ENCODE measurements around the gene CMTM4.
"Not testable (repeated sequence)": the region's sequence is repeated elsewhere in the genome, so short reads cannot be mapped to it uniquely, and the experiment has no call there.

CMTM4 gene

DNA sequence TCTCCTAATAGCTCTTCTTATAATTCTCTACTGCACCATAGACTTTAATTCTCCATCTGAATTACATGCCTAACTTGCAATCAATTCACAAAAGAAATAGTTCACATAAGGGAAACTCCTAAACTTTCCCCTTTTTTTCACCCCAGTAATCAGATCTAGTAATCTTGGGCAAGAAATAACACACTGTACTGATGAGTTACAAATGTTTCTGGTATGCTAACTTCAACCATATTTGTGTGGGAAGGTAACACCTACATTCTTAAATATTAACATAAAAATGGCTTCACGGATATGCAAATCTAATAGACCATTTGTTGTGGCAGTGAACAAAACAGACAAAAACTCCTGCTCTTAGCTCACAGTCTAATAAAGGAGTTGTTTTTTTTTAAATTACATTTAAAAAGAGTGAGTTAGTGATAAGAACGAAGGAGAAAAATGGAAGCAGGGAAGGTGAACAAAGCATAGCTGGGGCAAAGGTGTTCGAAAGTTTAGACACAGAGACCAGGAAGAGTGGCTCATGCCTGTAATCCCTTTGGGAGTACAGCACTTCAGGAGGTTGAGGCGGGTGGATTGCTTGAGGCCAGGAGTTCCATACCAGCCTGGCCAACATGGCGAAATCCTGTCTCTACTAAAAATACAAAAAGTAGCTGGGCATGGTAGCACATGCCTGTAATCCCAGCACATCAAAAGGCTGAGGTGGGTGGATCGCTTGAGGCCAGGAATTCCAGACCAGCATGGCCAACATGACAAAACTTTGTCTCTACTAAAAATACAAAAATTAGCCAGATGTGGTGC, 57.3 kb downstream of the CMTM4 start:
- DNase-seq: no peak

DNA sequence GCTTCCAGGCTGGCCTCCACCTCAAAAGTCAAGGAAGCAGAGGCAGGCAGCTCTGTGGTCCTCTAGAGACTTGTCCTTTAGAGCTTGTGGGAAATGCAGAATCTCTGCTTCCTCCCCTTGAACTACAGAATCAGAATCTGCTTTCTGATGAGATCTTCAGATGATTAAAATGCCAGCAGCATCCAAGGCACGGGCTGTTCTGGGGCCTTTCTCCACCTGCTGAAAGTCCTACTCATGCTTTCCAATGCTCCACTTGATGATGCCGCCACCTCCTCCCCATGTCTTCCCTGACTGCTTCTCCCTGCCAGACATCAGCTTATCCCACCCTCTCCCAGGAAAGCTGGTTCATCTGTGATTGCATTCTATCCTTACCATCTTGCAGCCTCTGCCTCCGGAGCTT, 58.7 kb downstream of the CMTM4 start:
- no peak for DNase-seq

GRCh38 chr16:66636199-66636598, 60.3 kb downstream of the CMTM4 start:
- no peak for DNase-seq

DNA sequence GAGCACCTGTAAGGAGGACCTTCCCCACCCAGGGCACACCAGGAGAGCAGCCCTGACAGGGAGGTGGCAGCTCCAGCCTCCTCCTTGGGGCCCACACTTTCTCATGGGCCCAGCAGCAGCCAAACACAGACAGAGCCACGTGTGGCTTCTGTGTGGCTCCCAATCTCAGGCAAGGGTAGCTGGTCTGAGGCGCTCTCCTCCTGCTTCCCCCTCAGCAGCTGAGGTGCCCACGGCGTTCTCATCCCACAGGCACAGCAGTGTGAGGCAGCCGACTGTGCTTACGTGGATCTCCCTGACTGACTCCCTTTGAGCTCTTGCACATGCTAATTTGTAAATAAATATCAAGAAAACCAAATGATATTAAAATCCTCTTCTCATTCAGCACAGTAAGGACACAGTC, 61.1 kb downstream of the CMTM4 start:
- no peak for DNase-seq

DNA sequence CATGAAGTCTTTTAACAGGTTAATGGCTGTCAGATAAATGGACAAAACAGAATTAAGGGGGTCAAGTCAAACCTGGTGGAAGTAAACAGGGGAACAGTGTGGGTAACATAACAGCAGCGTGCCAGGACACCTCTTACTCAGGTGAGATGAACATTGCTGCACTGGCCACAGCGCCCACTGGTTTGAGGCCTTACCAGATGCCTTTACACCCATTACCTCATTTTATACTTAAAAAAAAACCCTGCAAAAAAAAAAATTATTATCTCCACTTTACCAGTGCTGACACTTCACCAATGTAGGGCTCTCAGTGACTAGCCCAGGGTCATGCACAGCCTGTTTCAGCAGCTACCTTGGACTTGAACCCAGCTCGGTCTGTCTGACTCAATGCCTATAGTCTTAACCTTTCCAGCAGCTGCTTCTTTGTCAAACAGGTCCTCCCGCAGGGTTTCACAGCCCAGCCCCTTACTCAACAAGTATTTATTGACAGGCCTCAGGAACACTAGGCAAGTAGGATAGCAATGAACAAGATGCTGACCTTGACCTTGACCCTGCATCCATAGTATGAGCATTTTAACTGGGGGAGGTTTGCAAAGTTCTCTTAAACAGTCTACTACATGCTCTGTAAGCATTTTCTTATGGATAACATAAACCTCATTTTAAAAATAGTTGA, 61.9 kb downstream of the CMTM4 start:
- DNase-seq: no peak

- DNase-seq: not testable (repeated sequence)
These were observed 65.0 kb downstream of the CMTM4 start for GRCh38 chr16:66631558-66631957.

- DNase-seq: not testable (repeated sequence)
These were observed 65.8 kb downstream of the CMTM4 start for GRCh38 chr16:66630561-66631260.

GRCh38 chr16:66629856-66630255, 66.7 kb downstream of the CMTM4 start:
- no peak for DNase-seq

DNA sequence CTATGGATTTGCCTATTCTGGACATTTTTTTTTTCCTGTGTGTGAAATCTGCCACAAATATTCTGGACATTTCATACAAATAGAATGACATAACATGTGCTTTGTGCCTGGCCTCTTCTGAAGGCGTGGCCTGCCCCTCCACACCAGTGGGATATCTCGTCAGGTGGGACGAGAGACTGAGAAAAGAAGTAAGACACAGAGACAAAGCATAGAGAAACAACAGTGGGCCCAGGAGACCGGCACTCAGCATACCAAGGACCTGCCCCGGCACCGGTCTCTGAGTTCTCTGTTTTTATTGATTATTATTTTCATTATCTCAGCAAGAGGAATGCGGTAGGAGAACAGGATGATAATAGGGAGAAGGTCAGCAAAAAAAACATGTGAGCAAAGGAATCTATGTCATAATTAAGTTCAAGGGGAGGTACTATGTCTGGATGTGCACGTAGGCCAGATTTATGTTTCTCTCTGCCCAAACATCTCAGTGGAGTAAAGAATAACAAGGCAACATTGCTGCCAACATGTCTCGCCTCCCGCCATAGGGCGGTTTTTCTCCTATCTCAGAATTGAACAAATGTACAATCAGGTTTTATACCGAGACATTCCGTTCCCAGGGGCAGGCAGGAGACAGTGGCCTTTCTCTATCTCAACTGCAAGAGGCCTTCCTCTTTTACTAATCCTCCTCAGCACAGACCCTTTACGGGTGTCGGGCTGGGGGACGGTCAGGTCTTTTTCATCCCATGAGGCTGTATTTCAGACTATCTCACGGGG, 68.7 kb downstream of the CMTM4 start:
- DNase-seq: not testable (repeated sequence)

DNA sequence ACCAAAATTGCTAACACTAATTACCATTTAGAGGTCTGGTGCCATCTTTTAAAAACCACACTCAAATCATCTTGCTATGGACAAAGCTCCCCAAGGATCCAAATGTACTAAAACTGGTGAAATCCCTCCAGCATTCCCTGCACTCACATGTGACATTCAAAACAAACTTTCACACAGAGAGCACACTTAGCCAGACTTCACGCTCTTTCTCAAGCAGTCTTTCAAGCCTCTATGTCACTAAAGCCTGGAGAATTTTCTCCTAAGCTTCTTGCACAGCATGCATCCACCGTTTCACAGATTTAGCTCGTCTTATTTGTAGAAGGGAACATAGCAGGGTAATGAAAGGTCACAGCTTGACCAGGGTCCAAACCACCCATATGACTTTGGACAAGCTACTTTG, 72.8 kb downstream of the CMTM4 start:
- no peak for DNase-seq

DNA sequence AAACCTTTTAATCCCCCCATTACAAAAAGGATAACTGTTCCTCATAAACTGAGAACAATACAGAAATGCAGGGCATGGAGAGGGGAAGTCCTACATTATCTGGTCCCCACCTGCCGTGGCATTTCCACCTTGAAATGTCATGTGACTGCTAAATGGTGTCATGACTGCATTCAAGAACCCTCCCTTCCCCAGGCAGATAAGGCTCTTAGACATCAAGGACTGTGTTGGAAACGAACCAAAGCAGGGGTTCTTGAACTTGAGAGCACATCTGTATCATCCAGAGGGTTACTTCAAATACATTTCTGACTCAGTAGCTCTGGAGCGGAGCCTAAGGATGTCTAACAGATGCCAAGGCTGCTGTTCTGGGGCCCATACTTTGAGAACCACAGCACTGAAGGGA, 73.7 kb downstream of the CMTM4 start:
- no peak for DNase-seq

GRCh38 chr16:66621973-66622372, 74.6 kb downstream of the CMTM4 start:
- no peak for DNase-seq

DNA sequence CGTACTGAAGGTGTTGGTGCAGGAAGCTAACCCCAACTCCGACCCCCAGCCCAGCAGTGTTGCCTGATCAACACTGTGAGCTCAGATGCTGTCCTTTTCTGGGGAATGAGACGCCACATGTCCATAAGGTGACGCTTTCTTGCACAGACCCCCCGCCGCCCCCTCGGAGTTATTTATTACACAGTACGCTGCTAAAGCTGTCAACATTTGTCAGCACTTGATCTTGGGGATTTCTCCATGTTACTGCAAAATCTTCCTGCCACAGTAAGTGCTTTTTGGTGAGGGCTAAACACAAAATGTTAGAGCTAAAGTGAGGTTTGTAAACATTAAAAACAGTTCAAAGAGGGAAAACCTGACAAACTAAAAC, 76.1 kb downstream of the CMTM4 start:
- DNase-seq: no peak

DNA sequence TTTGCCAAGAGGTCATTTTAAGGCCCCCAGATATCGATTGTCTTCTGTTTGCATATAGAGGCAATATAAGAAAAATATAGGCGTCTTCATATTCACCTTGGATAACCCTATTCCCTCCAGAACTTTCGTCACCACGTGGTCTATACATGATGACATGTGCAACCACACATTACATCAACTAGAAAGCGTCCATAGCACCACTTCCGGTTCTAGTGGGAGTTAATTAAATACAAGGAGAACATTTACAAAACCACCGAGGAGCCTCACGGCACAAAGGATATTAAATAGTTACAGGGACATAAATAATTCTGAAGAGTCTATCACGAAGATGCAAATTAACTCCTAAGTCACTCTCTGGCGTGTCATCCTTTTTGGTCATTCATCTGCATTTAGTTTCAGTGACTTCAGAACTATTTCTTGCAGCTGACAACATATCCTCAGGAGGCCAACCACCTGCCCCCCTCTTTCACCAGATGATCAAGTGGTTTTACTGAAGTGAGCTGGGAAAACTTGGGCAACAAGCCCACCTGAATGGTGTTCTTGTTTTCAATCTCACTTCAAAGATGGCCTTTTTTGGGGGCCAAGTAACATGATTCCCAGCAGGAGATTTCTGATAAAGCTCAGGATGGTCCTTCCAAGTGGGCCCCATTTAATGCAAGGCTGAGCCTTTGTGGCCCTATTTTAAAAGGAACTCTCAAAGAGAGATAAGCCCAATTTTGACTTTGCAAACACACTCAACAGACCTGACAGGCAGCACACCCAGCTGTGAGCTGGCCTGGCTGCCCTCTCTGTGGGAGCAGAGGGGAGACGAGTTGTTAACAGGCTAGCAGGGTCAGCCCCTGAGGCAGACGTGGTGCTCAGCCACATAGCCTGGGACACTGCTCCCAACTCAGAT, 76.8 kb downstream of the CMTM4 start:
- no peak for DNase-seq

DNA sequence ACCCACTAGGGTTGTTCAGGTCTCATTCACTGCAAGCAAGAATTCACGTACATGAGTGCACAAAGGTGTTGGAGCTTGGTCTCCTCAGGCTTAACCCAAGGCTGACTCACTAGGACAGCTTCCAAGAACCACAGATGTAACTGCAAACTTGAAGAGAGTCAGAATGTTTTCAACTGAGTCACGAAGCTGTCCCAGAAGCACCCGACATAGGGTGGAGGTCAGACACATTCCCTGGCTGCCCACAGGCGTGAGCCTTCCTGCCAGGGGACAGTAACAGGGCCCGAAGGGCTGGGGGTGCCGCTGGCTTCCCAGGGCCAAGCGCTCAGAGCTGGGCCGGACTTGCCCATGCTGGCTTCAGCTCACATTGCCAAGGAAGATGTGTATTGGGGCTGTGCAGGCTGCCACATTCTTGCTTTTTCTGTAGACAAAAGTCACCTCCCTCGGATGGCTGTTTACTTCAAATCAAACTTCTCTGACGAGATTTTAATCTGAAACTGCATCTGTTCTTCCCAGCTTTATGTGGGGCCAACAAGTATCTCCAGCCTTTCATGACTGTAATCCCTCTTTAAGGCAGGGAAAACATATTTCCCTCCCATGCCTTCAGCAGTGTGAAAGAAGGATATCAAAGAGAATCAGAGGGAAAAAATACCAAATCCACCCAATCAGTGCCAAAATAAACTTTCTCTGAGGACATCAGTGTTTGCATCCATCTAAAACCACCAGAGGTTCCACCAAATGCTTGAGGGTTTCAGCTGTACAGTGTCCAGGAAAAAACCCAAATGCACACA, 77.8 kb downstream of the CMTM4 start:
- no peak for DNase-seq

DNA sequence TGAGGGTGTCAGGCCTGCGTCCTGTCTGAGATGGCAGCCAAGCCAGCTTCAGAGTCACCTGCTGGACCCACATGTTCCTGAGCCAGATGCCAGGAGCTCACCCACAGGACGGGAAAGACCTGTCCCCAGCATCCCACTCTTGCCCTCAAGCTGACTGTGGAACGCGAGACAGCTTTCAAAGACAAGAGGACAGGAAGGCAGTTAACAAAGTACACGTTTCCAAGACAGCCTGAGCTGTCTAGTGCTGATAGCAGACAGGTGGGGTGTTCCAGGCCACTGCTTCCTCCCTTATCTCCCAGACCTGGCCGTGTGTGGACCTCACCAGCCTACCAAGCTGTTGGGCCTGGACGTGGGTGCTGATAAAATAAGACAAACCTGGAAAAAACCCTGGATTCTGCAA, 78.8 kb downstream of the CMTM4 start:
- no peak for DNase-seq

DNA sequence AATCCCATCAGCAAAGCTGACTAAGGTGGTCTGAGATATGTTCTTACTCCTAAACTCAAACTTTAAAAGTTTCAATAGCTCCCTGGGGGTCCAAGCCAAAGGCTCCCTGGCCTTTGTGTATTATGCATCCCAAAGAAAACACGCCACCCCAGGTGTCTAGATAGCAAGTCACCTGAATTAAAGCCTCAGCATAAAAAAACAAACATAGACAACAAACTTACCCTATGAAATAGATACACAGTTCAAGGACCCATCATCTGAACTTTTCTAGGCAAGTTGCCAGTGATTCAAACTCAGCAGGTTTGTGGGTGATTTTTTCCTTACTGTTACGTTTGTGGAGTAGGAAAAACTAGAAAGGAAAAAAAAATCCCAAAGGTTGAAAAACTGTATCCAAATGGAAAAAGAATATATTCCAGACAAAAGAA, 79.5 kb downstream of the CMTM4 start:
- DNase-seq: no peak

DNA sequence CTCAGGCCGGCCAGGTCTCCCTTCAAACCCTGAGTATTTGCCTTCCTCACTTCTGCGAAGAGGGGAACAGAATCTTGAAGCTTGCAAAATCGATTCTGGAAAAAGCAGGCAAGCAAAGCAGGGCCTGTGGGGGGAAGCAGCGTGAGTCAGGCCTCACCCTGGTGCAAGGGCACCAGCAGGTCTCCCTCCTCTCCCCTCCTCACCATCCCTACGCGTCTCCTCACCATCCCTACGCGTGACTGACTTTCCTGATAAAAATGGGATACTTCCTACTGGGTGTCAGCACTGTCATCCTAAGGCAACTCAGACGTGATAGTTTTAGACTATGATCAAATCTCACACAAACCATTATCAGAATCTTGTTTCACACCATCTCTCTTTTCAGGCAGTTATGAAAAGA, 80.0 kb downstream of the CMTM4 start:
- DNase-seq: no peak

DNA sequence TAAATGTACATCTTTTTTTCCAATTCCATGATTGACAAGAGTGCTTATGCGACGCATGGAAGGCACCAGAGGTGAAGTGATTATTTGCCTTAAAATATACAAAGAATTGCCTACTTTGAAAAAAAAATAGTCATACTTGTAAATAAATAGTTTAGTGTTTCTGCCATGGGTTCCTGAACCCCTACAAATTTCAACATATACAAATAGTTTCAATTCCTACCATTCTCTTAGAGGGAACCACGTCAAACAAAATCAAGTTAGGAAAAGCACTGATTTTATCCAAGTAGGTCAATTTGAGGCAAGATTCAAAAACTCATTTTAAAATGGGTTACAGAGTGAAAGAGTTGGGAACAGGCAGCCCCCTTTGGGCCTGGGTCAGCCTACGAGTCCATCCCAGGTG, 80.4 kb downstream of the CMTM4 start:
- no peak for DNase-seq

DNA sequence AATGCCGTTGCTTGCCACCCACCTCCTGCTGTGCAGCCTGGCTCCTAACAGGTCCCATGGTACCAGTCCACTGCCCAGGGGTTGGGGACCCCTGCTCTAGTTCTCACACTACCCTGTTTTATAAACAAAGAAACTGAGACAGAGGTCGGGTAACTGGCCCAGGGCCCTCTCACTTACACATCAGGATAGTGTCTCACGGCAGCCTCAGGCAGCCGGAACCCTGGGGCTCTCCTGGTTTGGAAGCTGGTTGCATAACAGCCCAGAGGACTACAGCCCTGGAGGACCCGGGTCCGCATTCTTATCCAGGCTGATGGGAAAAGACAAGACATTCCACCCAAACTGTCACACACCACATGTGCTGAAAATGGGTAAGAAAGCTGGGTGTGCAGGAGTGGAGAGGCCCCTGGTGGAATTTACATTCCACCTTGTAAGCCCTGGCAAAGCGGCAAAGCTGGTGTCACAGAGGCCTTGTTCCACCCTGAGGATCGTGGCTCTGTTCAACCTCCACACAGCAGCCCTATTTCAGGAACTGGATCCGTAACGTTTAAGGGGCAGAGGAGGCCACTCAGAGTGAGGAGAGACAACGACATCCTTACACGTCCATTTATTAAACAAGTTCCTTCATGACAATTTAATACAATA, 82.3 kb downstream of the CMTM4 start:
- DNase-seq: no peak

GRCh38 chr16:66612422-66612821, 84.1 kb downstream of the CMTM4 start:
- no peak for DNase-seq

All from CD4-positive, alpha-beta T cell treated with Interleukin-21 for 1 hour (primary cell).